Measurements from ENCODE around the gene SLAIN1.

The SLAIN1 gene

DNA sequence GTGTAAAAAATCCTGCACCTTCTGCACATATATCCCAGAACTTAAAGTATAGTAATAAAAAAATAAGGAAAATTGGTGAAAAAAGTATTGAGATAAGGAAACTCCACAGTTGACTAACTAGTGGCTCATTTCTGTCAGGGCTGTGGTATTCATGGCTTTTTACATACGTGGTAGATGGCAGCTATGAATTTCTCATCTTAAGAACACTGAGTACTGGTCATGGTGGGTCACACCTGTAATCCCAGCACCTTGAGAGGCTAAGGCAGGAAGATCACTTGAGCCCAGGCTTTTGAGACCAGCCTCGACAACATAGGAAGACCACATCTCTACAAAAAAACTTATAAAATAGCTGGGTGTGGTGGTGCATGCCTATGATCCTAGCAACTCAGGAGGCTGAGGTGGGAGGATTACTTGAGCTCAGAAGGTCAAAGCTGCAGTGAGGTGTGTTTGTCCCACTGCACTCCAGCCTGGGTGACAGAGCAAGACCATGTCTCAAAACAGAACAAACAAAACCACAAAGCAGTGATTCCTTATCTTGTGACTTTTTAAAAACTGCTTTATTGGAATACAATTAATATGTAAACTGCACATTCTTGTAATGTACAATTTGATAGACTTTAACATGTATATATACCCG is 16.8 kb downstream of the SLAIN1 start:
- DNase-seq (ENCODE audit: low read depth in 2 of 2), result no peak

DNA sequence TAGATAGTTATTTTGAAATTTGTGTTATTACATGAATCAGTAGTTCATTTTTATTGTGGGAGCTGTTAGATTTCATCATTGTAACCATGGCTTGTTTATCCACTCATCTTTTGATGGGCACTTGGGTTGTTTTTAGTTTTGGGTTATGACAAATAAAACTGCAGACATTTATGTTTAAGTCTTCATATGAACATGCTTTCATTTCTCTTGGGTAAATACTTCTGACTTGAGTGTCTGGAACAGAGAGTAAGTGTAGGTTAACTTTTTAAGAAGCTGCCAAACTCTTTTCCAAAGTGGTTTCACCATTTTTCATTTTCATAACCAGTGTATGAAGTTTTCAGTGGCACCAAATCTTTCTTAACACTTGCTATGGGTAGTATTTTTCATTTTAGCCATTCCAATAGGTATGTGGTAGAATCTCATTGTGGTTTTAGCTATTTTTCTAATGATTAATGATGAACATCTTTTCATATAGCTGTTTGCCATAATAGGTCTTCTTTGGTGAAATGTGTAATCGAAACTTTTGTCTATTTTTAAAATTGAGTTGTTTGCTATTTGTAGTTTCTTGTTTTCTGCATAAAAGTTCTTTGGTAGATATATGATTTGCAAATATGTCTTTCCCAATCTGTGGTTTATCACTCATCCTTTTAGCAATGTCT is 17.9 kb downstream of the SLAIN1 start:
- DNase-seq (ENCODE audit: low read depth in 2 of 2), result no peak

DNA sequence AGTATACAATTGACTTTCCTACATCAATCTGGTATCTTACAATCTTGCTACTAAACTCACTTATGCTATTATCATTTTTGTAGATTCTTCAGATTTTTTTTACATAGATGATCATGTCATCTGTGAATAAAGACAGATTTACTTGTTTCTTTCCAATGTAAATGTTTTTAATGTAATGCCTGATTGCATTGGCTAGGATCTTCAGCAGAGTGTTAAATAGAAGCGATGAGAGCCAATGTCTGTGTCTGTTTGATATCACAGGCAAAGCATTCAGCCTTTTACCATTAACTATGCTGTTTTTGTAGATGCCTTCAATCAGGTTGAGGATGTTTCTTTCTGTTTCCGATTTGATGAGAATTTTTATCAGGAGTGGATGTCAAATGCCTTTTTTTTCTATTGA is 19.2 kb downstream of the SLAIN1 start:
- no peak for DNase-seq (ENCODE audit: low read depth in 2 of 2)

DNA sequence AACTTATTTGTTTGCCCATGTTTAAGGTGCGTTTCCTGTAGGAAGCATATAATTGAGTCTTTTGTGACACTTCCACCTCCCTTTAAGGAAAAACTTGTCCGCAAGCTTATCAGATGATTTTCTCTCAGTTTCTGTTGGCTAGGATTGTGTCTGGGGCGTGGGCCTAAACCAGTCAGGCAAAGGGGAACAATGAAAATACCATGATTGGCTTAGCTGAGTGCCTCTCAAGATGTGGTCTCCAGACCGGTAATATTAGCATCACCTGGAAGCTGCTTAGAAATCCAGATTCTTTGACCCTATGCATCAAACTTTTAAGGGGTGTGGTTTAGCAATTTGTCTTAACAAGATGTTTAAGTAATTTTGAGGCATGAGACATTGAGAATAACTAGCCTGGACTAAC is 20.0 kb downstream of the SLAIN1 start:
- no peak for DNase-seq (ENCODE audit: low read depth in 2 of 2)

GRCh38 chr13:77719128-77719527 is 21.6 kb downstream of the SLAIN1 start:
- DNase-seq (ENCODE audit: low read depth in 2 of 2), result no peak

- DNase-seq (ENCODE audit: low read depth in 2 of 2), result no peak
Observed at GRCh38 chr13:77720988-77721387, 23.5 kb downstream of the SLAIN1 start.

- DNase-seq (ENCODE audit: low read depth in 2 of 2), result no peak
Observed at GRCh38 chr13:77724092-77724491, 26.6 kb downstream of the SLAIN1 start.

DNA sequence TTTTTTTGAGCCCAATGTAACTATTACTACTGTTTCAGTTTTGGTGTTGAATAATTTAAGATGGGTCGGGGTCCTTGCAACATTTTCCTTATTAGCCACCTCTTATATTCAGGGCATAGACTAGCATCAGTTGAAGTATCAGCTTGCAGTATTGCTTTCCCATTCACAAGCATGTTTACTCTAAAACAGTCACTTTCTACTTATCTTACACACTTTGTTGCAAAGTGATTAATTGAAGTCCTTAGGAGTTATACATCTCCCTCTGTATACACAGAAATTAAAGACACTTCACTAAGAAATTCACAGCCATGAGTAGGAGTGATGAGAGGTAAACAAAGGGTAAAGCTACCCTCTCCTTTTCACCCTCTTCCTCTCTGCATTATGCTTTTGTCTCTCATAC is 27.6 kb downstream of the SLAIN1 start:
- DNase-seq (ENCODE audit: low read depth in 2 of 2), result no peak

GRCh38 chr13:77728265-77729125 is 31.0 kb downstream of the SLAIN1 start:
- DNase-seq (ENCODE audit: low read depth in 2 of 2), result no peak

GRCh38 chr13:77729502-77730221 is 32.2 kb downstream of the SLAIN1 start:
- no peak for DNase-seq (ENCODE audit: low read depth in 2 of 2)

GRCh38 chr13:77730572-77730971 is 33.1 kb downstream of the SLAIN1 start:
- DNase-seq (ENCODE audit: low read depth in 2 of 2), result no peak

- no peak for DNase-seq (ENCODE audit: low read depth in 2 of 2)
Observed at GRCh38 chr13:77732287-77732686, 34.8 kb downstream of the SLAIN1 start.

- DNase-seq (ENCODE audit: low read depth in 2 of 2), result no peak
Observed at GRCh38 chr13:77733674-77734073, 36.2 kb downstream of the SLAIN1 start.

GRCh38 chr13:77737583-77738200 is 40.2 kb downstream of the SLAIN1 start:
- no peak for DNase-seq (ENCODE audit: low read depth in 2 of 2)

DNA sequence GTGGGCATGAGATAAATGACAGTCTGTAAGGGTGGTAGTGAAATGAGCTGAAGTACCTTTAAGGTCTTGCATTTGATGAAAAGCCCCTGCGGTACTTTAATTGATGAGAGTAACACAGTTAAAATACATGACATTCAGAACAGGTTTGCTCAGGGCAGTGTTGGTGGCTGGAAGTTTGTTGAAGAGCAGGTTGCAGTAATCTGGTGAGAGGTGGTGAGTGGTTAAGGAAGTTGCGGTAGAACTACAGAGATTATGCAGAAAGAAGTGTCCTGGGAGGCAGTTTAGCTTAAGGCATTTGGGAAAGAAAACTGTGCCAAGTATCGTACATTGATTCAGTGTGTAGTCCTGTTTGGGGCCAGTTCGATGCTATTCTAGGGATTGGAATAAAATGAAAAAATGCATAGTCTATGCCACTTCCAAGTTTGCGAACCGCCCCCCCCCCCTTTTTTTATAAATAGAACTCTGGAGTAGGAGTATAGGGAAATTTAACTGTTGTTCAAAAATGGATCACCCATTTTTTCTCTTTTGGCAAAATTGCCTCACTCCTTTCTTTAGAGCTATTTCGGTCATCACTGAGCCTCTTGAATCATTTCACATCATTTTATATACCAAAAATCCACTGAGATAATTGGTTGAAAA is 42.7 kb downstream of the SLAIN1 start:
- no peak for DNase-seq (ENCODE audit: low read depth in 2 of 2)

DNA sequence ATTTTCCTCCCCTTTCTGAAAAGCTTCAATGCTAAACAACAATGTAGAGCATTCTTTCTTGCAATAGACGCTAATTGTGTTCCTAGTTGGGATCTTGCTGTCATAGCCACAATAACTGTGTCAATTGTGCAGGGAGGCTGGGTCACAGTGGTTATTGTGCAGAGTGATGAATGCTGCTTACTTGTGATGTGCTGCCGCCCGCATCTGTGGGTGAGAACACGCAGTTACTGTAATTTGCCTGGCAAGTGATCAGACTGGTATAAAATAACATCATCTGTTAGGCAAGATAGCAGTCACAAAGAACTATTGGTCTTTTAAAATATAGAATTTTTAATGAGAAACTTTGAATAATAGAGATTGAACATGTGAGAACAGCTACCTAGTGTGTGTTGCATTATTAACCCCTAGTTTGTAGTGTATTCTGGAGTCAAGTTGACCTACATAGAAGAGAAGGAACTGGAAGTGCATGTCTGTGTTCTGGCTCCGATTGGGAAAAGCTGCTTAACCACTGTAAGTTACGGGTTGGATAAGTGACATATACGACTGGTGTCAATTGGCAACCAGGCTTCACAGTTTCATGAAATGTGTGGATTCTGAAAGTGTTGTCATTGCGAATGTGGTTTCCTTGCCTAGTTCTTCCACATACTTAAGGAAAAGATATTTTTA is 43.6 kb downstream of the SLAIN1 start:
- DNase-seq (ENCODE audit: low read depth in 2 of 2), result no peak

DNA sequence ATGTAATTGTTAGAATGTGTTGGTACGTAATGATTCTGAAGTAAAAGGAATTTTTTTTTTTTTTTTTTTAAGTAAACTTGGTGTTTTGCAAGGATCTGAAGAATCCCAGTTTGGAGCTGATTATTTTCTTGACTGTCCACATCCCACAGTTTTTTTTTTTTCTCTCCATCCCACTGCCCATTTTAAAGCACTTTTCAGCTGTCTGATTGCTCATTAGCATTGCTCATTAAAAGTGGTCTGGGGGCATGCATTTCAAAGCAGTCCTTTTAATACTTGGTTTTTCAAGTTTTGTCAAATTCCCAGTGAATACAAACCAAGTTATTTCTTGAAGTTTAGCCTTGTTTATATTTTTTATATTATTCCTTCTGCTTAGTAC is 44.1 kb downstream of the SLAIN1 start:
- no peak for DNase-seq (ENCODE audit: low read depth in 2 of 2)

GRCh38 chr13:77742801-77743200 is 45.3 kb downstream of the SLAIN1 start:
- DNase-seq (ENCODE audit: low read depth in 2 of 2), result no peak

DNA sequence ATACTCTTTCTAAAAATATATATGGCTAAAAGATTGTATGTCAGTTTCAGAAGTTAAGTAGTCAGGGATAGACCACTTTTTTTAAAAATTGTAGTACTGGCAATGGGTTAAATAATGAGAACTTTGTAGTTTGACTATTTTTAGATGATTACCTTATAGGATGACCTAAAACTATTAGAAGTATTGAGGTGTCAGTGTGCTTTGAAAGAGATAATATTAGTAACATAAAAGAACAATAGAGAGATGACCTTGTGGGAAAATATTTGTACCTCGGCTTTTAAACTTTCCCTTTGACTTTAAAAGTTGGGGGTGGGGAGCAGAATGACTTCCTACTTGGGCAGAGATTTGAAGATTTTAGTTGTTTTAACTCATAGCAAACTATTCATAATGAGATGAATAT is 48.3 kb downstream of the SLAIN1 start:
- no peak for DNase-seq (ENCODE audit: low read depth in 2 of 2)

DNA sequence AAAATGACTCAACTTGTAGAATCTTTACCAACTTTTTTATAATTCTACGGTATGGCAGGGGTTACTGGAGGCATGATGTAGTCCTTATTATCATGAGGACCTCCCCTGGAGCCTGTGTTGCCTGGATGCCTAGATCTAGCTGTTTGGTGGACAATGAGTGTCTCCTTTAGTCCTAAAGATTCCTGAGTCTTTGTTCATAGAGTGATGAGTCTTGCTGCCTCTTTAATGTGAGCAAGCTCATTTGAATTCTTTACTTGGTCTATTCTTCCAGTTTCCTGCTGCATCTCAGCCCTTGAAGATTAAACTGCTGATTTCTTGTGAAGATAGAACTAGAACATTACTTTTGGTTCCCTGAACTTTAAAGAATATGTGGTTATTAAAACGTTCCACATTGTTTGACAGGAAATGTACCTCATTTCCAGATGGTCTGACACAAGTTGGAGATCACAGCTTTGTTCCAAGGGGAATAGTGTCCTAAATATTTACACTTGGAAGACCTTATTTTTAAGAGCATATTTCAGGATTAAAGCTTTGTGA is 51.9 kb downstream of the SLAIN1 start:
- no peak for DNase-seq (ENCODE audit: low read depth in 2 of 2)
